Memory B cell (primary cell): ENCODE data around the gene TRIM74.
"Not testable (repeated sequence)": the region's sequence is repeated elsewhere in the genome, so short reads cannot be mapped to it uniquely, and the experiment has no call there.

Experiments used
- ATAC-seq: fragments of 150-1000 bp; cut with Tn5 transposase; 2 replicates; pipeline ENCODE4 v1.10.0; 2021; ENCODE audit warnings: low read depth, mild to moderate bottlenecking, moderate library complexity
- DNase-seq, 2 donors: peaks; one replicate each; pipeline ENCODE4 v3.0.0; 2022; ENCODE audit warnings: low spot score in 2 of 2
- H3K27ac Mint-ChIP-seq: one replicate; pipeline ENCODE4 v1.8.0; 2022; ENCODE audit warnings: mild to moderate bottlenecking, moderate library complexity, mixed read lengths
- H3K27me3 Mint-ChIP-seq: one replicate; pipeline ENCODE4 v1.8.0; 2022; ENCODE audit warnings: mixed read lengths
- H3K36me3 Mint-ChIP-seq: one replicate; pipeline ENCODE4 v1.8.0; 2022; ENCODE audit warnings: mild to moderate bottlenecking, mixed read lengths
- H3K4me1 Mint-ChIP-seq: one replicate; pipeline ENCODE4 v1.8.0; 2022; ENCODE audit warnings: mixed read lengths
- H3K4me3 Mint-ChIP-seq: one replicate; pipeline ENCODE4 v1.8.0; 2022; ENCODE audit warnings: mild to moderate bottlenecking, moderate library complexity, mixed read lengths
- H3K9me3 Mint-ChIP-seq: one replicate; pipeline ENCODE4 v1.8.0; 2022; ENCODE audit warnings: mixed read lengths

The TRIM74 gene

DNA sequence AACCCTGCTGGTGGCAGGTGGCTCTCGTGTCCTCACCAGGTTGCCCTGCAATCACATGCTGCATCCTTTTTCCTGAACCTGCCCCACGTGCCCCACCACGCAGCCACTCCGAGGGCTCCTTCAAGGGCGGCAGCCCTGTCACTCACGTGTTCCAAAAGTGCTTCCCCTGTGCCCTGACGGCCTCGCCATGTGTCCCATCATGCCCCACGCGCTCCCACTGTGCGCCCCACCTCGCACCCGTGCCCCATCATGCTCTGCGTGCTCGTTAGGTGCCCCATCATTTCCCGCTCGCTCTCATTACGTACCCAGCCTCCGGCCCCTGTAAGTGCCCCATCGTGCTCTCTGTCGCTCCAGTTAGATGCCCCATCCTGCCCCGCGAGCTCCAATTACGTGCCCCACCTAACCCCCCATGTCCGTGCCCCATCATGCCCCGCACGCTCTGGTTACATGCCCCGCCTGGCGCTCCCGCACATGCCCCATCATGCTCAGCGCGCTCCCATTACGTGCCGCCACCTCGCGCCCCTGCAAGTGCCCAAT lies at the start of gene TRIM74:
TRIM74 (minus strand) TSS at position 487 of the 537 bp plus-strand sequence. CDS start 3,309 bp downstream, outside the sequence.
- not testable (repeated sequence) for H3K9me3 Mint-ChIP-seq, DNase-seq, H3K4me3 Mint-ChIP-seq, H3K36me3 Mint-ChIP-seq, H3K27me3 Mint-ChIP-seq, H3K27ac Mint-ChIP-seq, H3K4me1 Mint-ChIP-seq
- ATAC-seq: peak; percentile 31

DNA sequence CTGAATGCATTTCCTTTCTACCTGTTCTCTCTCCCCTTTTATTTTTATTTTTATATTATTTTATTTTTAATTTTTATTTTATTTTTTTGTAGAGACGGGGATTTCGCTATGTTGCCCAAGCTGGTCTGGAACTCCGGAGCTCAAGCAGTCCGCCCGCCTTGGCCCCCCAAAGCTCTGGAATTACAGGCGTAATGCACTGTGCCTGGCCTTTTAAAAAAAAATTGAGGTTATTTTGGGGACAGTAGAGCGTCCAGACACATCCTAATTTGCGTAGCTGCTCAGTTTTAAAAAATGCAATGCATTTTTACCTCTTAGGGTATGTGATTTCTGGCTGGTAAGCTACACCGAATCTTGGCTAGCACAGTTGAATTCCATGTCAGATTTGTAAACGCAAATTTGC lies 37.2 kb upstream of the TRIM74 start:
- H3K36me3 Mint-ChIP-seq, H3K4me1 Mint-ChIP-seq, H3K27me3 Mint-ChIP-seq, H3K4me3 Mint-ChIP-seq, ATAC-seq, H3K27ac Mint-ChIP-seq, H3K9me3 Mint-ChIP-seq: not testable (repeated sequence)
- peak in 1 of 2 donors; percentile 13 for DNase-seq

DNA sequence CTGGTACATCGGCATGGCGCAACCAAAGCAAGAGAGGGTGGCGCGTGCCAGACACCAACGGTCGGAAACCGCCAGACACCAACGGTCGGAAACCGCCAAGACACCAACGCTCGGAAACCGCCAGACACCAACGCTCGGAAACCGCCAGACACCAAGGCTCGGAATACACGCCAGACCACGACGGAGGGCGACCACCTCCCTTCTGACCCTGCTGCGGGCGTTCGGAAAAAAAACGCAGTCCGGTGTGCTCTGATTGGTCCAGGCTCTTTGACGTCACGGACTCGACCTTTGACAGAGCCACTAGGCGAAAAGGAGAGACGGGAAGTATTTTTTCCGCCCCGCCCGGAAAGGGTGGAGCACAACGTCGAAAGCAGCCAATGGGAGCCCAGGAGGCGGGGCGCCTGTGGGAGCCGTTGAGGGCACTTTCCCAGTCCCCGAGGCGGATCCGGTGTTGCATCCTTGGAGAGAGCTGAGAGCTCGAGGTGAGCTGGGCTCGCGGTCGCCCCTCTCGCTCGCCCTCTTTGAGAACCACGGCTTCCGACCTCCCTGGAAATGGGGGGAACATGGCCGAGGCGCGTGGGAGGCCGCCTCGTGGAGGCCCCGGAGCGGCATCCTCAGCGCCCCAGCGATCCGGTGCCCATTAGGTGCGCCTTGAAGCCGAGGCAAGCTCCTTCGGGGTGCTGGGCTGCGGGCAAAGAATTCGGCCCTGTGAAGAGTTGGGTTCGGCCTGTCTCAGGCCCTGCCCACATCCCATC lies 36.6 kb upstream of the TRIM74 start:
- Mint-ChIP-seq H3K4me3 (peak overlapping the region; percentile 93), H3K27ac (peak overlapping the region; percentile 96)
- not testable (repeated sequence) for H3K4me1 Mint-ChIP-seq, H3K9me3 Mint-ChIP-seq, H3K36me3 Mint-ChIP-seq, H3K27me3 Mint-ChIP-seq
- DNase-seq (peak; percentile 76 to 91), ATAC-seq (peak; percentile 82)

DNA sequence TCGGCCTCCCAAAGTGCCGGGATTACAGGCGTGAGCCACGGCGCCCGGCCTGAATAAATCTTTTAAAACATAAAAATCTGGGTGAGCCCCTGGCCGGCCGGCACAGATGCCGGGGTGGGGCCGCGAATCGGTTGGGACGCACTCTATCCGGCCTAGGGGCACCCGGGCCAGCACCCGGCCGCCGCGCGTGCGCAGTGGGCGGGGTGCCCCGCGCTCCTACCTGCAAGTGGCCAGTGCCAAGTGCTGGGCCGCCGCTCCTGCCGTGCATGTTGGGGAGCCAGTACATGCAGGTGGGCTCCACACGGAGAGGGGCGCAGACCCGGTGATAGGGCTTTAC lies 36.1 kb upstream of the TRIM74 start:
- ATAC-seq (peak; percentile 70), DNase-seq (peak; percentile 59 to 80)
- Mint-ChIP-seq H3K4me3 (peak overlapping the region; percentile 93), H3K27ac (peak overlapping the region; percentile 96)
- not testable (repeated sequence) for H3K36me3 Mint-ChIP-seq, H3K9me3 Mint-ChIP-seq, H3K27me3 Mint-ChIP-seq, H3K4me1 Mint-ChIP-seq

DNA sequence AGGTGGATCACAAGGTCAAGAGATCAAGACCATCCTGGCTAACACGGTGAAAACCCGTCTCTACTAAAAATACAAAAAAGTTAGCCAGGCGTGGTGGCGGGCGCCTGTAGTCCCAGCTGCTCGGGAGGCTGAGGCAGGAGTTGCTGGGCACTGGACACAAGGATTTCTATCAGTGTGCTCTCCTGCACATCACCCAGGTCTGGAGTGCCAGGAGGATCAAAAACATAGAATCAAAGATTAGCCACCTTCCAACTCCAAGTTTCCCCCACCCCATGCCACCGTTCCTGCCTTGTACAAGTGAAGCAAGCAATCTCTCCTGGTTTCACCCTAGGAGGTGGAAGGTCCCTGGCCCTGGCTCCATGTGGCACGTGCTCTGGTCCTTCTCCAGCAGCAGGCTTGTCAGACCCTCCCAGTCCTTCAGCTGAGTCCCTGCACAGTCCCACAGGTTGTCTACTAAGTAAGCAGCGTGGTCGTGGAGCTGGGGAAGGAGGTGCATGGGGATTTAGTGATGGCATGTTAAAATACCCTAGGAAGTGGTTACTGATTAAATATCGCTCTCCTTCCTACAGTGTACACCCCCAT lies 28.7 kb upstream of the TRIM74 start:
- H3K9me3 Mint-ChIP-seq, DNase-seq, H3K4me1 Mint-ChIP-seq, H3K4me3 Mint-ChIP-seq, H3K27ac Mint-ChIP-seq, H3K27me3 Mint-ChIP-seq, H3K36me3 Mint-ChIP-seq, ATAC-seq: not testable (repeated sequence)

DNA sequence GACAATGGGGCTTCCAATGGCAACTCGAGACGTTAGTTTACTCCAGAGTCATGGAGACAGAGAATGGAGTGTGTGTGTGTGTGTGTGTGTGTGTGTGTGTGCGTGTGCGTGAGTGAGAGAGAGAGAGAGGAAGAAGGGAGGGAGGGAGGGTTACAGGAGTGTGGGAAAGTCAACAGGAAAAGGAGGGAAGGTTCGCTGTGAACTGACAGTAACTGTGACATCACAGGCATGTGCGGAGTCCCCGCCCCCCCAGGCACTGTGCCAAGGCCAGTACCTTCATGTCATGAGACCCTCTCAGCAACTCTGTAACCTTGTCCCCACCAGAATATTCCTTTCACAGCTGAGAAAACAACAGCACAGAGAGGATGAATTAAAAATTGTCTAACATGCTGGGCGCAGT lies 28.2 kb upstream of the TRIM74 start:
- H3K9me3 Mint-ChIP-seq, H3K4me1 Mint-ChIP-seq, DNase-seq, H3K36me3 Mint-ChIP-seq, ATAC-seq, H3K27ac Mint-ChIP-seq, H3K4me3 Mint-ChIP-seq, H3K27me3 Mint-ChIP-seq: not testable (repeated sequence)

DNA sequence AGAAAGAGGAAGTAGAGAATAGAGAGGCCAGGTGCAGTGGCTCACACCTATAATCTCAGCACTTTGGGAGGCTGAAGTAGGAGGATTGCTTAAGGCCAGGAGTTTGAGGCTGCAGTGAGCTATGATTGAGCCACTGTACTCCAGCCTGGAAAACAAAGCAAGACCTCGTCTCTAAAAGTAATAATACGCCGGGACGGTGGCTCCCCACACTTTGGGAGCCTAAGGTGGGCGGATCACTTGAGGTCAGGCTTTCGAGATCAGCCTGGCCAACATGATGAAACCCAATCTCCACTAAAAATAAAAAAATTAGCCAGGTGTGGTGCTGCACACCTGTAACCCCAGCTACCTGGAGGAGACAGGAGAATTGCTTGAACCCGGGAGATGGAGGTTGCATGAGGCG lies 26.2 kb upstream of the TRIM74 start:
- not testable (repeated sequence) for H3K36me3 Mint-ChIP-seq, ATAC-seq, H3K4me1 Mint-ChIP-seq, DNase-seq, H3K4me3 Mint-ChIP-seq, H3K27ac Mint-ChIP-seq, H3K9me3 Mint-ChIP-seq, H3K27me3 Mint-ChIP-seq

DNA sequence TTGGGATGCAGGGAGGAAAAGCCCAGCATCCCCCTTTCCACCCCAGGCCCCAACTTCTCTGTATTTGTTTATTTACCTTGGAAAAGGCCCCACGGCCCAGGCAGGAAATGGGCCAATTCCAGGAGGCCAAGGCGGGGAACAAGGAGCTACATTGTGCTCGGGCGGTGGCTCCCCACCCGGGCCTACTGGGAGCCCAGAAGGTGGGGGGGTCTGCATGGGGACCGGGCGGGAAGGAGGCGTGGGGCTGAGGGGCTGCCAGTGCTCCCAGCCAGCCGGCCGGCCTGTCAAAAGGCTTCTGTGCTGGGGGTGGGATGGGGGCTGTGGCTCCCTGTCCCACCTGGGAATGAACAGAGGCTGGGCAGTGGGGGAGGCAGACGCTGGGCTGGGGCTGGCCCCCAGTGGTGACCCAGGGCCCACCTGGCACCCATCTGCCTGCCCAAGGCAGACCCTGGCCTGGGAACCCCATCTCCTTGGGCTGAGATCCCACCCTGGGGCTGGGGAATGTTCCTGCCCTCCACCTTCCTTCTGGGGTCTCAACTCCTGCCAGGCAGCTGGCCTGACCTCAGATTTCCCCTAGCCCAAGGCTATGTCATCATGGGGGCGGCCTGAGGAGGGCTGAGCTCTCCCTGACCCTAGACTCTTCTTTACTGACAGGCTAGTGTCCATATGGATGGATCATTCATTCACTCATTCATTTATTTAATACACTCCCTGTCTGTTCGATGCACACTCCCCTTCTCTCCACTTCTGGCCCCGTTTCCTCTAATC lies 21.1 kb upstream of the TRIM74 start:
- DNase-seq, H3K27me3 Mint-ChIP-seq, H3K27ac Mint-ChIP-seq, H3K4me1 Mint-ChIP-seq, H3K9me3 Mint-ChIP-seq, H3K36me3 Mint-ChIP-seq, ATAC-seq, H3K4me3 Mint-ChIP-seq: not testable (repeated sequence)

DNA sequence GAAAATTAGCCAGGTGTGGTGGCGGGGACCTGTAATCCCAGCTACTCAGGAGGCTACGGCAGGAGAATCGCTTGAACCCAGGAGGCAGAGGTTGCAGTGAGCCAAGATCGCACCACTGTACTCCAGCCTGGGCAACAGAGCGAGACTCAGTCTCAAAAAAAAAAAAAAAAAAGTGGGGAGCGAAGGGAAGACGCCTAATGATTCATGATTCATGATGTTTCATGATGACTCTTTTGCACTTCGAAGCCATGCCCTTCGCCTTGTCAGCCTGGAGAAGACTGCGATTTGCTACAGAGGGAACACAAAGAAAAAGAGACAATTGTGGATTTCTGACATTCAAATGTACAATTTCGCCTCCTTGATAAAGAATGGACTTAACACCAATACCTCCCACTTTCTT lies 12.8 kb upstream of the TRIM74 start:
- H3K27ac Mint-ChIP-seq, DNase-seq, H3K4me1 Mint-ChIP-seq, H3K9me3 Mint-ChIP-seq, H3K36me3 Mint-ChIP-seq, H3K4me3 Mint-ChIP-seq, H3K27me3 Mint-ChIP-seq, ATAC-seq: not testable (repeated sequence)

DNA sequence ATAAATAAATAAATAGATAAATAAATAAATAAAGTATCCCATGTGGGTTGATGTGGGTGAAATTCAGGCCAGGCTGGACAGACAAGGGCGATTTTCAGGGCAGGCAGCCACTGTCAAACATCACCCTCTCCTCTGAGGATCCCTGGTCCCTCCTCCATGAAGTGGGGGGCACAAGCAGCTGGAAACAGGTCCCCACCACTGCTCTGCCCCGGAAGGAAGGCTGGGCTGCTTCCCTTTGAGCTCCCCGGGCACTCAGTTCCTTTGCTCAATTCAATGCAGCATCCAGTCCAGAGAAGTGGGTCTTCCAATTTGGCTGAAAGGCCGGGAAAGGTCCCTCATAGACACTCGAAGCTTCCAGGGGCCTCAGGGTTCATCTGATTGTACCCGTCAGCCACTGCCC lies 11.1 kb upstream of the TRIM74 start:
- H3K36me3 Mint-ChIP-seq, H3K4me1 Mint-ChIP-seq, H3K27me3 Mint-ChIP-seq, H3K27ac Mint-ChIP-seq, DNase-seq, ATAC-seq, H3K4me3 Mint-ChIP-seq, H3K9me3 Mint-ChIP-seq: not testable (repeated sequence)

DNA sequence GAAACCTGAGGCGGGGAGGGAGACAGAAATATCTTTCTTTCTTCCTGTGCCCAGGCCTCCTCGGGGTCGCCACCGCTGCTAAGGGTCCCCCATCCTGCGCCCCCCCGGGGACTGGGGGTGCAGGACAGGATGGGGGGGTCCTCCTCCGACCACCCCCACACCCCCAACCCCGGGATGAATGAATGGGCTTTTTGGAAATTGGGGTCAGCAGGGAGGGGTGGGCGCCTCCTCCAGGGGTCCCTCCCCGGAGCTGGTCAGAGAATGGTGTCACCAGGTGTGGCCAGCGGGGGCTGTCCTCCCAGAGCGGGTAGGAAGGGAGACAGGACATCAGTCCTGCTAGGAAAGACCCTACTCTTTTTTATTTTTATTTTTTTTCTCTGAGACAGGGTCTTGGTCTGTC lies 7.2 kb upstream of the TRIM74 start:
- not testable (repeated sequence) for H3K4me3 Mint-ChIP-seq, H3K27me3 Mint-ChIP-seq, H3K4me1 Mint-ChIP-seq, H3K27ac Mint-ChIP-seq, DNase-seq, ATAC-seq, H3K9me3 Mint-ChIP-seq, H3K36me3 Mint-ChIP-seq

DNA sequence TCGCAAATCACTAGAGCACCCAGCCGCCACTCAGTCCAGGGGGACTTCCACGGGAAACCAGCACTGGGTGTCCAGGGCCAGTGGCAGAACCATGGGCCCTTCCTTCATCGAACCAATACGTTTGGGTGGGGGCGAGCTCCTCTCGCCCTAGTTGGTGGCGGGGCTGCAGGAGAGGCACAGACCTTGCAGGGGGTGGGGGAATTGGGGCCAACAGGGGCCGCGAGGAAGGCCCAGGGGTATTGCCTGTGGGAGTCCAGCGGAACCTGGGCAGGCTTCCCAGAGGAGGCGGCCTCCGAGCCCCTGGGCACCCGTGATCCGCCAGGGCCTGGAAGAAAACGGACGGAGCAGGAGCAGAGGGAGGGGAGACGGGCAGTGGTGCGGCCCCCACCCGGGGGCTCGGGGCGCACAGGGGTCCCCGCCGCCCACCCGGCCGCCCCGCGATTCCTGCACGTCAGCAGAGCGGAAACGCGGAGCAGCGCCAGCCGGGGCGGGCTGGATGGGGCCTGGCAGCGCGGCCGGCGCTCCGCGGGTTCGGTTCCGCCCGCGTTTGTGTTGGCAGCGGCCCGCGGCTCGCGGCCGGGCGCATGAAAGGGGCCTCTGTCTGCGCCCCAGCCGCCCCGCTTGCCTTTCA lies 6.5 kb upstream of the TRIM74 start:
- not testable (repeated sequence) for H3K27me3 Mint-ChIP-seq, H3K4me3 Mint-ChIP-seq, DNase-seq, H3K36me3 Mint-ChIP-seq, ATAC-seq, H3K4me1 Mint-ChIP-seq, H3K27ac Mint-ChIP-seq, H3K9me3 Mint-ChIP-seq

DNA sequence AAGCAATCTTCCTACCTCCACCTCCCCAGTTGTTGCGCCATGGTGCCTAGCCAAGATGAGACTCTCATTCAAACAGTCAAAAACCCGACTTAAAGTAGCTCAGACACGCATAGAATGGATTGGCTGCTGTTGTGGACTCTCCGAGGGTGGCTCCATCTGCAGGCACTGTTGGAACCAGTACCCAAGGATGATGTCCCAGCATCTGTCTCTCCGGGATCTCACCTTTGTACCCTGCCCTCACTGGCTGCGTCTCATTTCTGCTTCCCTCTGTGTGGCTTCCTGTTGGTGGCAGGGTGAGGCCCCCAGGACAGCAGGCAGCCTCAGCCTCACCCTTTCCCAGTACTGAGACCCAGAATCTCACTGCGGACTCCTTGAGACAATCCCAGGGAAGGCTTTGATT lies 5.5 kb upstream of the TRIM74 start:
- H3K27me3 Mint-ChIP-seq, ATAC-seq, H3K9me3 Mint-ChIP-seq, H3K36me3 Mint-ChIP-seq, H3K4me3 Mint-ChIP-seq, H3K4me1 Mint-ChIP-seq, H3K27ac Mint-ChIP-seq, DNase-seq: not testable (repeated sequence)

DNA sequence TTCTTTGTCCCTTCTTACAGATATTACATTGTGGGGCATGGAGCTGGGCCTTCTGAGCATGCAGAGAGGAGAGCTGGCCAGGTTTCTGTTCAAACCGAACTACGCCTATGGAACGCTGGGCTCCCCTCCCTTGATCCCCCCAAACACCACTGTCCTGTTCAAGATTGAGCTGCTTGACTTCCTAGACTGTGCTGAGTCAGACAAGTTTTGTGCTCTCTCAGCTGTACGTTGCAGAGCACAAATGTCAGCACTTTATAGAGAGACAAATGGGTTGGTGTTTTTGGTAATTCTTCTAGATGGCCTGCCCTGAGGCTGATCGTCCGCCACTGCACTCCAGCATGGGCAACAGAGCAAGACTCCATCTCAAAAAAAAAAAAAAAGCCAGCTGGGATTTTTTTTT lies 2.2 kb upstream of the TRIM74 start:
- not testable (repeated sequence) for H3K4me3 Mint-ChIP-seq, H3K36me3 Mint-ChIP-seq, H3K27me3 Mint-ChIP-seq, DNase-seq, H3K27ac Mint-ChIP-seq, H3K9me3 Mint-ChIP-seq, ATAC-seq, H3K4me1 Mint-ChIP-seq
